ENCODE data around the gene DPEP2.
"Not testable (repeated sequence)": the region's sequence is repeated elsewhere in the genome, so short reads cannot be mapped to it uniquely, and the experiment has no call there.

DPEP2 gene, protein sequence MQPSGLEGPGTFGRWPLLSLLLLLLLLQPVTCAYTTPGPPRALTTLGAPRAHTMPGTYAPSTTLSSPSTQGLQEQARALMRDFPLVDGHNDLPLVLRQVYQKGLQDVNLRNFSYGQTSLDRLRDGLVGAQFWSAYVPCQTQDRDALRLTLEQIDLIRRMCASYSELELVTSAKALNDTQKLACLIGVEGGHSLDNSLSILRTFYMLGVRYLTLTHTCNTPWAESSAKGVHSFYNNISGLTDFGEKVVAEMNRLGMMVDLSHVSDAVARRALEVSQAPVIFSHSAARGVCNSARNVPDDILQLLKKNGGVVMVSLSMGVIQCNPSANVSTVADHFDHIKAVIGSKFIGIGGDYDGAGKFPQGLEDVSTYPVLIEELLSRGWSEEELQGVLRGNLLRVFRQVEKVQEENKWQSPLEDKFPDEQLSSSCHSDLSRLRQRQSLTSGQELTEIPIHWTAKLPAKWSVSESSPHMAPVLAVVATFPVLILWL

DNA sequence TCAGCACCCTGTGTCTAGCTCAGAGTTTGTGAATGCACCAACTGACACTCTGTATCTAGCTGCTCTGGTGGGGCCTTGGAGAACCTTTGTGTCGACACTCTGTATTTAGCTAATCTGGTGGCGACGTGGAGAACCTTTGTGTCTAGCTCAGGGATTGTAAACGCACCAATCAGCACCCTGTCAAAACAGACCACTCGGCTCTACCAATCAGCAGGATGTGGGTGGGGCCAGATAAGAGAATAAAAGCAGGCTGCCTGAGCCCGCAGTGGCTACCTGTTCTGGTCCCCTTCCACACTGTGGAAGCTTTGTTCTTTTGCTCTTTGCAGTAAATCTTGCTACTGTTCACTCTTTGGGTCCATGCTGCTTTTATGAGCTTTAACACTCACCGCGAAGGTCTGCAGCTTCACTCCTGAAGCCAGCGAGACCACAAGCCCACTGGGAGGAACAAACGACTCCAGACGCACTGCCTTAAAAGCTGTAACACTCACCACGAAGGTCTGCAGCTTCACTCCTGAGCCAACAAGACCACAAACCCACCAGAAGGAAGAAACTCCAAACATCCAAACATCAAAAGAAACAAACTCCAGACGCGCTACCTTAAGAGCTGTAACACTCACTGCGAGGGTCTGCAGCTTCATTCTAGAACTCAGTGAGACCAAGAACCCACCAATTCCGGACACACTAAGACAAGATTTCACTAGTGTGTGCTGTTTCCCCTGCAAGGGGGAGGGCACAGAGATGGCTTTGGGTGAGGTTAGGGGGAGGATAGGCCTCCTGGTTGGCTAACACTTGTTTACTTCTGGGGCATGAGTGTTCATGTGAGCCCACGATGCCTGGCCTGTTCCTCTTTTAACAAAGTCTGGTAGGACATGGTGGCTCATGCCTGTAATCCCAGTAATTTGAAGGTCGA, at the start of gene DPEP2:
Gene DPEP2 (minus strand): TSS at position 706 of the 910 bp plus-strand sequence. CDS start 6,272 bp downstream, outside the sequence.
- not testable (repeated sequence) for DNase-seq

DNA sequence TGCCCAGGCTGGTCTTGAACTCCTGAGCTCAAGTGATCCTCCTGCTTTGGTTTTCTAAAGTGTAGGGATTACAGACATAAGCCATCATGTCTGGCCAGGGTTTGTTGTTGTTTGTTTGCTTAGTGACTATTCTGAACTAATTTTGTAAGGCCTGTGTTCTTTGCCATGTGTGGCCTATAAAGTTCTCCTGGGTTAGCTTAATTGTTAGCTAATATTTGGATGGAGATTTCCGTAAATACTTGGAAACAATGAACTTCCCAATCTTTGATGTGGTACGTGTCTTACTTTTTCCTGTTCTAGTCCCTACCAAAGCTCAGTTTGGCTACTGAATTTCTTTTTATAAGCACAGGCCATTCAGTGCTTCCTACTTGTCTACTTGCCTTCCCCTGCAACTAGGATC, 48.7 kb upstream of the DPEP2 start:
- DNase-seq = no peak

DNA sequence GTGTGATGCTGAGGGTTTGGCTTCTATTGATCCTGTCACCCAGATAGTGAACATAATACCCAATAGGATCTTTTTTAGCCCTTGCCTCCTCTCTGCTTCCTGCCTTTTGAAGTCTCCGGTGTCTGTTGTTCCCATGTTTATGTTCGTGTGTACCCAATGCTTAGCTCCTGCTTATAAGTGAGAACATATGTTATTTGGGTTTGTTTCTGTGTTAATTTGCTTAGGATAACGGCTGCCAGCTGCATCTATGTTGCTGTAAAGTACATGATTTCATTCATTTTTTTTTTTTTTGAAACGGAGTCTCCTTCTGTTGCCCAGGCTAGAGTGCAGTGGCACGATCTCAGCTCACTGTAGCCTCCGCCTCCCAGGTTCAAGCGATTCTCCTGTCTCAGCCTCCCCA, 46.8 kb upstream of the DPEP2 start:
- no peak for DNase-seq

DNA sequence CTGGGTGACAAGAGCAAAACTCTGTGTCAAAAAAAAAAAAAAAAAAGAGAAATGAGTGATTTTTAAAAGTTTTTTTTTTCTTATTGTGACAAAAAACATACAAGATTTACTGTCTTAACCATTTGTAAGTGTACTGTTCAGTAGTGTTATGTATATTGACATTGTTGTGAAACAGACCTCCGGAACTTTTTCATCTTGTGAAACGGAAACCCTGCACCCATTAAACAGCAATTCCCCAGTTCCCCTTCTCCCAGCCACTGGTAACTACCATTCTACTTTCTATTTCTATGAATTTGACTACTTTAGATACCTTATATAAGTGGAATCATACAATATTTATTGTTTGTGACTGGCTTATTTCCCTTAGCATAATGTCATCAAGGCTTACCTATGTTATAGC, 42.5 kb upstream of the DPEP2 start:
- DNase-seq = no peak

DNA sequence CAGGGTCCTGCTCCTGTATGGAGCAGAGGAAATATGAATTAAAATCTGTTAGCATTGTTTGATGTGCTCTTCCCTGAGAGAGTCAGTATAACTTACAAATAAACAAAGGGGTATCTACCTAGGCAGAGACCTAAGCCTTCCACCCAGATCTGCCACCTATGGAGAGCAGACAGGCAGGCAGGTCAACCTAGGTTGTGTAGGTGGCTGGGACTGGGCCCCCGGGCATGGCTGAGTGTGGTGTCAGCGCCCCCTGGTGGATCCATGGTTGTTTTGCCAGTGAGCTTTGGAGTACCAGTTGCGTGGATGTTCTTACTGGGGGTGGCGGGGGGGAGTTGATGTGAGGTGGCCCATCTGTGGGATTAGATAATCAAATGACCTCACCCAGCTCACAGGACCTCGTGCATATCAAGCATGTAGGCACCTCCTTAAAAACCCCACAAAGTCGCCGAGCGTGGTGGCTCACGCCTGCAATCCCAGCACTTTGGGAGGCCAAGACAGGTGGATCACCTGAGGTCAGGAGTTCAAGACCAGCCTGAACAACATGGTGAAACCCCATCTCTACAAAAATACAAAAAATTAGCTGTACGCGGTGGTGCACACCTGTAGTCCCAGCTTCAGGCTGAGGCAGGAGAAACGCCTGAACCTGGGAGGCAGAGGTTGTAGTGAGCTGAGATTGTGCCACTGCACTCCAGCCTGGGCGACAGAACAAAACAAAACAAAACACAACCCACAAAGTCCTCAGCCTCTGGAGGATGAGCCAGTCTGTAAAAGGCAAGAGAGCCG, 41.4 kb upstream of the DPEP2 start:
- DNase-seq = peak; percentile 91

- DNase-seq = no peak
These were observed 38.7 kb upstream of the DPEP2 start for GRCh38 chr16:68037841-68038597.

DNA sequence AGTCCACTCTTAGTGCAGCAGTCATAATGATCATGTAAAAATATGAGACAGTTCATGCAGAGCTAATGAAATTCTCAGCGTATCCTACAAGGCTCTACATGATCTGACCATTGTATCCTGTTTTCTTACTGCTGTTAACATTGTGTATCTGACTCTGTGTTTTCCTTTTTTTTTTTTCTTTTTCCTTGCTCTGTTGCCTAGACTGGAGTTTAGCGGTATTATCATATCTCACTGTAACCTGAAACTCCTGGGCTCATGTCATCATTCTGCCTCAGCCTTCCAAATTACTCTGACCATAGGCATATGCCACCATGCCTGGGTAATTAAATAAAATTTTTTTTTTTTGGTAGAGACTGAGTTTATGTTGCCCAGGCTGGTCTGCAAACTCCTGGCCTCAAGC, 35.9 kb upstream of the DPEP2 start:
- DNase-seq = no peak

DNA sequence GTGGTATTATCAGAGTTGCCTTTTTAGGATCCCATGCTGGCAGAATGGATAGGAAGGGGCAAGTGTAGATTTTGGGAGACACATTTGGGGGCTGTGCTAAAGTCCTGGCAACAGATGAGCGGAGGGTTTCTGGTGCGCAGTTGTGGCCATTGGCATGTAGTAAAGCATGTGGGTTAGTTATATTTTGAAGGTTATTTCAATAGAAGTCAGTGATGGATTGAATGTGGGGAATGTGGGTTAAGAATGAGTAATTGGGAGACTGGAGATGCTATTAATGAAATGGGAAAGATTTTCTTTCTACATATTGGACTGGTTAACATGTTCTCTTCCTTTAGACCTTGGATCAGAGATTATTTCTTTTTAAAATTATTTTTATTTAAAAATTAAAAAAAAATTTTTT, 33.8 kb upstream of the DPEP2 start:
- no peak for DNase-seq

- no peak for DNase-seq
These were observed 32.7 kb upstream of the DPEP2 start for GRCh38 chr16:68031951-68032350.

- DNase-seq = not testable (repeated sequence)
These were observed 30.8 kb upstream of the DPEP2 start for GRCh38 chr16:68030108-68030507.

- DNase-seq = no peak
These were observed 29.7 kb upstream of the DPEP2 start for GRCh38 chr16:68028996-68029395.

GRCh38 chr16:68022728-68023537, 23.6 kb upstream of the DPEP2 start, which contains the start of the genes DDX28 and DUS2:
Gene DDX28, minus strand, starts transcription at chr16:68023232. Its CDS starts 30 bp downstream, at chr16:68023202.
Gene DUS2, plus strand, starts transcription at chr16:68023284. Its CDS starts 14,740 bp downstream, at chr16:68038024.
- peak; percentile 96 for DNase-seq

DNA sequence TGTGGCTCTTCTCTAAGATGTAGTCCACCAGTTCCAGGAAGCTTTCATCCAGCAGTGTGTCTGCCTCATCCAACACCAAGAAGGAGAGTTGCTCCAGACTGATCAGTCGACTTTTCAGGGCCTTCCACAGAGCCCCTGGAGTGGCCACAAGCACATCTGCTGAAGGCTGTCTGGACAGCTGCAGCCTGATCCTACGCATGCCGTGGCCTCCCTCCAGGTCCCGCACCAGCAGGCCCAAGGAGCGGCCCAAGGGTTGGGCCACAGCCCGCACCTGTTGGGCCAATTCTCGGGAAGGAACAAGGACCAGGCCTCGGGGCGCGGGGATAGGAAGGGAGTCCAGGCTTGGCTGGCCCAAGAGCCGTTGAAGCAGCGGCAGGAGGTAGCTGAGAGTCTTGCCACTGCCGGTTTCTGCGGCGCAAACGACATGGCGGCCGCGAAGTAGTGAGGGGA, 23.0 kb upstream of the DPEP2 start:
- DNase-seq = no peak

- DNase-seq = no peak
These were observed 22.2 kb upstream of the DPEP2 start for GRCh38 chr16:68021490-68021889.

- DNase-seq = no peak
These were observed 19.9 kb upstream of the DPEP2 start for GRCh38 chr16:68019167-68019680.

- no peak for DNase-seq
These were observed 16.4 kb upstream of the DPEP2 start, which contains the start of gene DPEP2NB for GRCh38 chr16:68015681-68016080. Gene DPEP2NB, minus strand, starts transcription at chr16:68015911. Its CDS starts 141 bp downstream, at chr16:68015770.

DNA sequence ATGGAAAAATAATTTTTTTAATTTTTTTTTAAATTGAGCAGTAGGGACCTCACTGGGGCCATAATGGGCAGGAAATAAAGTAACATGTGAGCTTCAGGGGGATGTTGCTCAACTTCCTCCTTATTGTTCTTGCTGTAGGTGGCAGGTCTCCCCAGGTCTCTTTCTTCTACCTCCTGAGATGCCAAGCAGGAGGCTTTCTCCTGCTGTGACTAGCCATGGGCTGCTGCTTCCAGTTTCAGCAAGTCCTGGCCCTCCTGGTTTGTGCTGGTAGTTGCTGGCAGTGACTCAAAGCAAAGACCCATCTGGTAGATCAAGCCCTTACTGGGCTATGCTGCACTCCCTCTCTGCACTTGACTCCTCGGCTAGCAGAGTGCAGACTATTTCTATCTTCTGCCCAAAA, 14.2 kb upstream of the DPEP2 start:
- DNase-seq = no peak

GRCh38 chr16:68009872-68010271, 10.6 kb upstream of the DPEP2 start:
- DNase-seq = not testable (repeated sequence)

DNA sequence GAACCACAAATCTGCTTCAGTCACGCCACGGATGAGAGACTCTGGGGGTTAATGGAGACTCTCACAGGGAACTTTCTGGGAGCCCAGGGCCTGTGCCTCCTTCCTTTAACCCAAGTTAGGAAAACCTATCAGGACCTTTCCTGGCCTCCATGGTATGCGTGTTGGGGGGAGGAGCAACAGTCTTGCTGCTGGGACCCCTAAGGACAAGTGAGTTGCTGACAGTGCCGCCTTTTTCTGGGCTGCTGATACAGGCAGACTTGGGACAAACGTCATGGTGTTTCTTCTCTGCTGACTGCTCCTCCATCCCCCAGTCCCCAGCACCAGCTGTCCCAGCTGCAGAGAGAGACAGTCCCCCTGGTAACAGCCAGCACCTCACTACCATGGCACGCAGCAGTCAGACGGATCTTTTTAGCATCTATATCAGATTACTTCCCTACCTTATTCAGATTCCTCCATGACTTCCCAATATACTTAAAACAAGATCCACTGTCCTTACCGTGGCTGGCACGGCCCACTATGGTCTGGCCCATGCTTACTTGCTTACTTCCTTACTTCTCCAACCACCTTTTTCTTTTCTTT, 10.0 kb upstream of the DPEP2 start:
- no peak for DNase-seq

- peak; percentile 36 for DNase-seq
These were observed 6.6 kb upstream of the DPEP2 start for GRCh38 chr16:68005786-68006286.

Measured in activated CD8-positive, alpha-beta memory T cell treated with anti-CD3 and anti-CD28 coated beads, Interleukin-2, amount 50 U/mL, for 4 hours (primary cell).